ENCODE data around the gene FYCO1.

Gene FYCO1

GRCh38 chr3:45974686-45975085 is 20.9 kb downstream of the FYCO1 start:
- H3K14ac ChIP-seq (ENCODE audit: low read length): no peak overlapping the region
- WGBS, 2 donors (ENCODE audit: extremely low coverage in 2 of 2, insufficient read length in 2 of 2, insufficient replicate concordance in 1 of 2): no CpG with 5 or more reads among the region's 4 CpGs

GRCh38 chr3:45972534-45973402 is 22.9 kb downstream of the FYCO1 start:
- H3K27me3 ChIP-seq (ENCODE audit: control insufficient read depth in 3 of 3, insufficient read depth in 3 of 3, low read depth in 1 of 3, low read length in 3 of 3): no peaks in the 10 kb centered on the region
- no peak overlapping the region for H3K9ac ChIP-seq (ENCODE audit: low read depth, low read length, poor library complexity)
- DNase-seq (ENCODE audit: low spot score): no peak
- no peak overlapping the region for H4K91ac ChIP-seq (ENCODE audit: low read depth, low read length, poor library complexity)
- no peak overlapping the region for H2BK12ac ChIP-seq (ENCODE audit: low read length)
- WGBS, 2 donors (ENCODE audit: extremely low coverage in 2 of 2, insufficient read length in 2 of 2, insufficient replicate concordance in 1 of 2): no CpG with 5 or more reads among the region's 6 CpGs
- no peaks in the 10 kb centered on the region for H3K9me3 ChIP-seq (replicated peaks in 1 of 2; ENCODE audit: control insufficient read depth in 2 of 2, insufficient read depth in 1 of 2, low read depth in 1 of 2, low read length in 2 of 2)
- H2BK120ac ChIP-seq (ENCODE audit: low read depth, low read length): no peak overlapping the region
- no peak overlapping the region for H3K27ac ChIP-seq (replicated peaks; ENCODE audit: low read length)
- H2BK5ac ChIP-seq (ENCODE audit: low read length): no peak overlapping the region
- H3K23ac ChIP-seq (ENCODE audit: low read depth, low read length, poor library complexity): no peak overlapping the region
- peaks cover 22 to 88% of the 10 kb centered on the region in 2 donors for H3K36me3 ChIP-seq (replicated peaks in 1 of 2; ENCODE audit: control insufficient read depth in 2 of 2, insufficient read depth in 2 of 2, low read length in 2 of 2)
- no peak overlapping the region for H3K4me2 ChIP-seq (ENCODE audit: insufficient read depth, low read length, poor library complexity, severe bottlenecking)
- H3K18ac ChIP-seq (ENCODE audit: low read length): no peak overlapping the region
- H2BK15ac ChIP-seq (ENCODE audit: low read length): no peak overlapping the region
- no peak overlapping the region for H4K8ac ChIP-seq (ENCODE audit: low read depth, low read length)
- peaks cover 0 to 4% of the 10 kb centered on the region in 2 donors for H3K4me1 ChIP-seq (ENCODE audit: control insufficient read depth in 2 of 2, insufficient read depth in 1 of 2, low read depth in 1 of 2, low read length in 2 of 2)
- H2AK5ac ChIP-seq (ENCODE audit: low read depth, low read length): no peak overlapping the region
- H3K4ac ChIP-seq (ENCODE audit: low read length): no peak overlapping the region
- H3K14ac ChIP-seq (ENCODE audit: low read length): no peak overlapping the region
- no peak overlapping the region for H3K4me3 ChIP-seq (ENCODE audit: low read length in 2 of 2)
- no peak overlapping the region for H2AFZ ChIP-seq (ENCODE audit: low read length)
- no peaks in the 10 kb centered on the region for H3K79me1 ChIP-seq (ENCODE audit: low read depth, low read length)

More at GRCh38 chr3:45974686-45975085, 20.9 kb downstream of the FYCO1 start:
- H3K79me1 ChIP-seq (ENCODE audit: low read depth, low read length): no peaks in the 10 kb centered on the region
- H2BK12ac ChIP-seq (ENCODE audit: low read length): no peak overlapping the region
- no peak overlapping the region for H2BK5ac ChIP-seq (ENCODE audit: low read length)
- no peak overlapping the region for H3K23ac ChIP-seq (ENCODE audit: low read depth, low read length, poor library complexity)
- H3K4ac ChIP-seq (ENCODE audit: low read length): no peak overlapping the region
- no peak for DNase-seq (ENCODE audit: low spot score)
- no peak overlapping the region for H3K4me2 ChIP-seq (ENCODE audit: insufficient read depth, low read length, poor library complexity, severe bottlenecking)
- no peak overlapping the region for H3K18ac ChIP-seq (ENCODE audit: low read length)
- no peak overlapping the region for H3K27ac ChIP-seq (replicated peaks; ENCODE audit: low read length)
- no peaks in the 10 kb centered on the region for H3K9me3 ChIP-seq (replicated peaks in 1 of 2; ENCODE audit: control insufficient read depth in 2 of 2, insufficient read depth in 1 of 2, low read depth in 1 of 2, low read length in 2 of 2)
- H2BK120ac ChIP-seq (ENCODE audit: low read depth, low read length): no peak overlapping the region
- H4K8ac ChIP-seq (ENCODE audit: low read depth, low read length): no peak overlapping the region
- no peak overlapping the region for H2BK15ac ChIP-seq (ENCODE audit: low read length)
- H3K4me1 ChIP-seq (ENCODE audit: control insufficient read depth in 2 of 2, insufficient read depth in 1 of 2, low read depth in 1 of 2, low read length in 2 of 2): no peaks in the 10 kb centered on the region
- H2AFZ ChIP-seq (ENCODE audit: low read length): no peak overlapping the region
- no peak overlapping the region for H2AK5ac ChIP-seq (ENCODE audit: low read depth, low read length)
- peaks cover 18 to 86% of the 10 kb centered on the region in 2 donors for H3K36me3 ChIP-seq (replicated peaks in 1 of 2; ENCODE audit: control insufficient read depth in 2 of 2, insufficient read depth in 2 of 2, low read length in 2 of 2)
- no peaks in the 10 kb centered on the region for H3K27me3 ChIP-seq (ENCODE audit: control insufficient read depth in 3 of 3, insufficient read depth in 3 of 3, low read depth in 1 of 3, low read length in 3 of 3)
- no peak overlapping the region for H4K91ac ChIP-seq (ENCODE audit: low read depth, low read length, poor library complexity)
- no peak overlapping the region for H3K9ac ChIP-seq (ENCODE audit: low read depth, low read length, poor library complexity)
- no peak overlapping the region for H3K4me3 ChIP-seq (ENCODE audit: low read length in 2 of 2)

- Histone ChIP-seq H3K4me3 (ENCODE audit: low read length in 2 of 2) (no peak overlapping the region), H2BK5ac (ENCODE audit: low read length) (no peak overlapping the region), H2BK15ac (ENCODE audit: low read length) (no peak overlapping the region), H3K36me3 (replicated peaks in 1 of 2; ENCODE audit: control insufficient read depth in 2 of 2, insufficient read depth in 2 of 2, low read length in 2 of 2) (peaks cover 42 to 91% of the 10 kb centered on the region in 2 donors), H4K91ac (ENCODE audit: low read depth, low read length, poor library complexity) (no peak overlapping the region), H2AFZ (ENCODE audit: low read length) (no peak overlapping the region), H3K23ac (ENCODE audit: low read depth, low read length, poor library complexity) (no peak overlapping the region), H4K8ac (ENCODE audit: low read depth, low read length) (no peak overlapping the region), H2BK120ac (ENCODE audit: low read depth, low read length) (no peak overlapping the region), H3K9ac (ENCODE audit: low read depth, low read length, poor library complexity) (no peak overlapping the region), H3K4me2 (ENCODE audit: insufficient read depth, low read length, poor library complexity, severe bottlenecking) (no peak overlapping the region), H2BK12ac (ENCODE audit: low read length) (no peak overlapping the region), H3K14ac (ENCODE audit: low read length) (no peak overlapping the region), H2AK5ac (ENCODE audit: low read depth, low read length) (no peak overlapping the region), H3K4me1 (ENCODE audit: control insufficient read depth in 2 of 2, insufficient read depth in 1 of 2, low read depth in 1 of 2, low read length in 2 of 2) (peaks cover 0 to 4% of the 10 kb centered on the region in 2 donors), H3K9me3 (replicated peaks in 1 of 2; ENCODE audit: control insufficient read depth in 2 of 2, insufficient read depth in 1 of 2, low read depth in 1 of 2, low read length in 2 of 2) (no peaks in the 10 kb centered on the region), H3K4ac (ENCODE audit: low read length) (no peak overlapping the region), H3K27me3 (ENCODE audit: control insufficient read depth in 3 of 3, insufficient read depth in 3 of 3, low read depth in 1 of 3, low read length in 3 of 3) (no peaks in the 10 kb centered on the region), H3K79me1 (ENCODE audit: low read depth, low read length) (no peaks in the 10 kb centered on the region), H3K27ac (replicated peaks; ENCODE audit: low read length) (no peak overlapping the region), H3K18ac (ENCODE audit: low read length) (no peak overlapping the region)
- WGBS, 2 donors (ENCODE audit: extremely low coverage in 2 of 2, insufficient read length in 2 of 2, insufficient replicate concordance in 1 of 2): no CpG with 5 or more reads among the region's 3 CpGs
- no peak for DNase-seq (ENCODE audit: low spot score)
Measured at GRCh38 chr3:45969953-45970352, 25.7 kb downstream of the FYCO1 start.

GRCh38 chr3:45969116-45969515 is 26.5 kb downstream of the FYCO1 start:
- Histone ChIP-seq H3K9me3 (replicated peaks in 1 of 2; ENCODE audit: control insufficient read depth in 2 of 2, insufficient read depth in 1 of 2, low read depth in 1 of 2, low read length in 2 of 2) (no peaks in the 10 kb centered on the region), H3K23ac (ENCODE audit: low read depth, low read length, poor library complexity) (no peak overlapping the region), H2BK15ac (ENCODE audit: low read length) (no peak overlapping the region), H3K4me3 (ENCODE audit: low read length in 2 of 2) (no peak overlapping the region), H3K27me3 (ENCODE audit: control insufficient read depth in 3 of 3, insufficient read depth in 3 of 3, low read depth in 1 of 3, low read length in 3 of 3) (no peaks in the 10 kb centered on the region), H3K4me2 (ENCODE audit: insufficient read depth, low read length, poor library complexity, severe bottlenecking) (no peak overlapping the region), H3K4me1 (ENCODE audit: control insufficient read depth in 2 of 2, insufficient read depth in 1 of 2, low read depth in 1 of 2, low read length in 2 of 2) (peaks cover 0 to 4% of the 10 kb centered on the region in 2 donors), H2AK5ac (ENCODE audit: low read depth, low read length) (no peak overlapping the region), H3K27ac (replicated peaks; ENCODE audit: low read length) (no peak overlapping the region), H4K8ac (ENCODE audit: low read depth, low read length) (no peak overlapping the region), H2BK12ac (ENCODE audit: low read length) (no peak overlapping the region), H3K14ac (ENCODE audit: low read length) (no peak overlapping the region), H2BK5ac (ENCODE audit: low read length) (no peak overlapping the region), H3K9ac (ENCODE audit: low read depth, low read length, poor library complexity) (no peak overlapping the region), H2AFZ (ENCODE audit: low read length) (no peak overlapping the region), H3K36me3 (replicated peaks in 1 of 2; ENCODE audit: control insufficient read depth in 2 of 2, insufficient read depth in 2 of 2, low read length in 2 of 2) (peaks cover 46 to 91% of the 10 kb centered on the region in 2 donors), H3K4ac (ENCODE audit: low read length) (no peak overlapping the region), H3K79me1 (ENCODE audit: low read depth, low read length) (no peaks in the 10 kb centered on the region), H3K18ac (ENCODE audit: low read length) (no peak overlapping the region), H4K91ac (ENCODE audit: low read depth, low read length, poor library complexity) (no peak overlapping the region), H2BK120ac (ENCODE audit: low read depth, low read length) (no peak overlapping the region)
- no peak for DNase-seq (ENCODE audit: low spot score)
- WGBS, 2 donors (ENCODE audit: extremely low coverage in 2 of 2, insufficient read length in 2 of 2, insufficient replicate concordance in 1 of 2): no CpG with 5 or more reads among the region's 3 CpGs

All from neuronal stem cell (in vitro differentiated cells).